ENCODE measurements around the gene F5.

The F5 gene

GRCh38 chr1:169586067-169586394, 250 bp downstream of the F5 start:
- DNase-seq, result no peak

- no peak for DNase-seq
These were observed 1.1 kb downstream of the F5 start for GRCh38 chr1:169585181-169585580.

- DNase-seq, result no peak
These were observed 1.7 kb downstream of the F5 start for GRCh38 chr1:169584483-169585144.

- DNase-seq, result no peak
These were observed 8.1 kb downstream of the F5 start for GRCh38 chr1:169577981-169578738.

- DNase-seq, result no peak
These were observed 9.3 kb downstream of the F5 start for GRCh38 chr1:169576935-169577331.

GRCh38 chr1:169576241-169576934, 9.9 kb downstream of the F5 start:
- DNase-seq, result no peak

- DNase-seq, result no peak
These were observed 11.9 kb downstream of the F5 start for GRCh38 chr1:169574336-169574735.

- no peak for DNase-seq
These were observed 14.1 kb downstream of the F5 start for GRCh38 chr1:169572187-169572586.

GRCh38 chr1:169571450-169571849, 14.8 kb downstream of the F5 start:
- DNase-seq, result no peak

- no peak for DNase-seq
These were observed 16.1 kb downstream of the F5 start for GRCh38 chr1:169570172-169570574.

- no peak for DNase-seq
These were observed 17.8 kb downstream of the F5 start for GRCh38 chr1:169568497-169568896.

- DNase-seq, result no peak
These were observed 20.7 kb downstream of the F5 start for GRCh38 chr1:169565335-169566271.

- no peak for DNase-seq
These were observed 22.6 kb downstream of the F5 start for GRCh38 chr1:169563650-169564049.

GRCh38 chr1:169563019-169563615, 23.2 kb downstream of the F5 start:
- no peak for DNase-seq

GRCh38 chr1:169561692-169562091, 24.6 kb downstream of the F5 start:
- no peak for DNase-seq

- no peak for DNase-seq
These were observed 29.1 kb downstream of the F5 start for GRCh38 chr1:169557131-169557530.

GRCh38 chr1:169550294-169550693, 36.0 kb downstream of the F5 start:
- DNase-seq, result no peak

- no peak for DNase-seq
These were observed 38.0 kb downstream of the F5 start for GRCh38 chr1:169548282-169548681.

GRCh38 chr1:169546087-169546995, 39.9 kb downstream of the F5 start:
- DNase-seq, result no peak

GRCh38 chr1:169545472-169545871, 40.8 kb downstream of the F5 start:
- no peak for DNase-seq

Measured in cortex of kidney (tissue), 1 donor.